ENCODE measurements around the gene SLC1A4.

- TF ChIP-seq REST (IDR thresholded peaks at IDR 0.05; ENCODE audit: insufficient read depth in 1 of 2, low read depth in 2 of 2, low read length in 2 of 2) (no peak), TAF1 (IDR thresholded peaks at IDR 0.05; ENCODE audit: borderline replicate concordance, insufficient read depth, low read length) (no peak), POLR2AphosphoS5 (IDR thresholded peaks at IDR 0.05; ENCODE audit: low read depth, low read length) (no peak), SIN3A (IDR thresholded peaks at IDR 0.05; ENCODE audit: borderline replicate concordance, insufficient read depth, low read length) (no peak)
Observed at GRCh38 chr2:65070172-65070830, 81.1 kb downstream of the SLC1A4 start.
